Activated CD4-positive, alpha-beta memory T cell treated with anti-CD3 and anti-CD28 coated beads for 36 hours (primary cell): ENCODE results near the gene LIAS. TPM values are rescaled to one million over a fixed set of nuclear protein-coding genes. Genes with fewer than 3 reads are reported as not detected.
"Not testable (repeated sequence)": the region's sequence is repeated elsewhere in the genome, so short reads cannot be mapped to it uniquely, and the experiment has no call there.

ENCODE experiments used
- CTCF ChIA-PET: fragments of 350-600 bp; sonication (Branson Sonifier 250); formaldehyde crosslinking; loops from one replicate; lab custom pipeline; 2021; ENCODE audit warnings: antibody characterized with exemption, inconsistent platforms; lab: Charles Lee
- POLR2A ChIA-PET: fragments of 350-600 bp; sonication (Branson Sonifier 250); formaldehyde crosslinking; loops from one replicate; lab custom pipeline; 2021; ENCODE audit warnings: antibody characterized with exemption; lab: Charles Lee
- DNase-seq: peaks from one replicate; pipeline ENCODE4 v3.0.0-alpha.2; 2020
- H3K27ac Mint-ChIP-seq: one replicate; pipeline ENCODE4 v1.8.0; 2021; ENCODE audit warnings: mixed read lengths
- H3K27me3 Mint-ChIP-seq: one replicate; pipeline ENCODE4 v1.8.0; 2021; ENCODE audit warnings: mixed read lengths
- H3K36me3 Mint-ChIP-seq: one replicate; pipeline ENCODE4 v1.8.0; 2021; ENCODE audit warnings: mixed read lengths
- H3K4me1 Mint-ChIP-seq: one replicate; pipeline ENCODE4 v1.8.0; 2021; ENCODE audit warnings: low read depth, mixed read lengths
- H3K4me3 Mint-ChIP-seq: one replicate; pipeline ENCODE4 v1.8.0; 2021; ENCODE audit warnings: mild to moderate bottlenecking, mixed read lengths
- H3K9me3 Mint-ChIP-seq: one replicate; pipeline ENCODE4 v1.8.0; 2021; ENCODE audit warnings: mixed read lengths
- intact Hi-C: fragments of 100-400 bp; cut with micrococcal nuclease; formaldehyde crosslinking; loops from one replicate; pipeline ENCODE4 v1.15.1; 2023
- total RNA-seq, 2 experiments: library from RNA; stranded (reverse); gene quantifications; one replicate each; pipeline ENCODE4 v1.2.3, GENCODE V29; 2021

LIAS gene
- total RNA-seq, 2 experiments from 2014 or later = 23.2 to 23.7 TPM

- DNase-seq = no peak
- intact Hi-C loops = no loop called here
- CTCF ChIA-PET = interaction anchor here (1.2 to 1.9 kb wide), 2 partner anchors 12 to 299 kb away, joined by 3 to 5 read pairs; no protein-coding TSS in a partner anchor
- H3K4me3 Mint-ChIP-seq = no peak overlapping the region
- POLR2A ChIA-PET = no interaction called here
- H3K36me3 Mint-ChIP-seq = peaks cover 7% of the 10 kb centered on the region
- no peaks in the 10 kb centered on the region for H3K27me3 Mint-ChIP-seq
- H3K9me3 Mint-ChIP-seq = no peaks in the 10 kb centered on the region
- H3K27ac Mint-ChIP-seq = no peak overlapping the region
- no peaks in the 10 kb centered on the region for H3K4me1 Mint-ChIP-seq
Observed at GRCh38 chr4:39480902-39481695, 22.2 kb downstream of the LIAS start.

DNA sequence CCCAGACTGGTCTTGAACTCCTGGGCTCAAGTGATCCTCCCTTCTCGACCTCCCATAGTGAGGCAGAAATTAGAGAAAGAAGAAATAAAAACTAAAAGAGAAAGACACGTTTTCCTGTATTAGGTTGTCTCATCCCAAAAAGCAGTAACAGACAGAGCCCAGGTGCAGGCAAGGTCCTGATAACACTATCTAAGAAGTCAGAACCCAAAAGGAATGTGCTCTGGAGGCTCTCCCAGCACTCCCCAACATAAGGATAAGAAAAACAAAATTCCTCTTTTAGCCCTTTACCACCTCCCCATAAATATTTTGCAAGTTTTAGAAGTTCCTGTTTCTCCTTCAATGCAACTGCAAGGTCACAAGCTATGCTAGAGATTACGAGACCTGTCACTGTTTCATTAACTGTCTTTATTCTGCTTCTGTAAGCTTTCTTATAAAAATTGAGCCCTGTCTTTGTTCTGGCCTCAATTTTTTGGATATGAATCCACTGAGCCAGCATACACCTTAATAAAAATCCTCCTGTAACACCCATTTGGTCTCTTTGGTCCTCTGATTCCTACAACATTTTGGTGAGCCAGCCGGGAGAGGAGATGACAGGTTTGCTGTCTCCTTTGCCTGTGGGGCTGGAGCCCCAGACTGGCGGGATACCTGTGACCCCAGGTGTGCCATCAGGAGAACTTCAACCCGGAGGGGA, 25.9 kb downstream of the LIAS start:
- H3K9me3 Mint-ChIP-seq = no peaks in the 10 kb centered on the region
- no peak overlapping the region for H3K27ac Mint-ChIP-seq
- no peak overlapping the region for H3K4me3 Mint-ChIP-seq
- ChIA-PET POLR2A (no interaction called here), CTCF (no interaction called here)
- no peaks in the 10 kb centered on the region for H3K4me1 Mint-ChIP-seq
- intact Hi-C loops = no loop called here
- no peak for DNase-seq
- no peaks in the 10 kb centered on the region for H3K36me3 Mint-ChIP-seq
- no peaks in the 10 kb centered on the region for H3K27me3 Mint-ChIP-seq

DNA sequence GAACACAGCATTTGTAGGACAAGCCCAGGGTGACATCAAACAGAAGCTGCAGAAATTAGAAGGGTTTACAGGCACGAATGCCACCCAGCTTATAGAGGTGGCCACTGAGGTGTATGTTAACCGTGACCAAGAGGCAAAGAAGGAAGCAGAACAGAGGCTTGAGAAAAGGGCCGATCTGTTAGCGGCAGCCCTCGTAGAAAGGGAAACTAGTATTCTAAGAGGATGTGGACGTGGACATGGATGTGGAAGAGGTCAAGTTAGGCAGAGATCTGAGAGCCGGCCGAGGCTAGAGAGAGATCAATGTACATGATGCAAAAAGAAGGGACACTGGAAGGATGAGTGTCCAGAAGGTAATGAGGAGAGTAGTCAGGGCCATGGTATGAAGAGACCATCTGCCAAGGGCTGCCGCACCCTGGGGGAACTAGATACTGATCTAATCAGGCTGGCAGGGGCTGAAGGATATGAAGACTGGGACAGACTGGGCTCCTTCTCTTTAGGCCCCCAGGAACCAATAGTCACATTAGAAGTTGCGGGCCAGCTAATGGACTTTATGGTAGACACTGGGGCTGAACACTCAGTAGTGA, 27.5 kb downstream of the LIAS start:
- POLR2A ChIA-PET = no interaction called here
- Mint-ChIP-seq H3K4me1 (no peaks in the 10 kb centered on the region), H3K27me3 (no peaks in the 10 kb centered on the region), H3K27ac (no peak overlapping the region), H3K36me3 (no peaks in the 10 kb centered on the region), H3K4me3 (no peak overlapping the region), H3K9me3 (no peaks in the 10 kb centered on the region)
- intact Hi-C loops = no loop called here
- no peak for DNase-seq
- CTCF ChIA-PET = no interaction called here

GRCh38 chr4:39490322-39490721, 31.5 kb downstream of the LIAS start:
- intact Hi-C loops = no loop called here
- H3K27ac Mint-ChIP-seq = no peak overlapping the region
- POLR2A ChIA-PET = no interaction called here
- no peak for DNase-seq
- no peaks in the 10 kb centered on the region for H3K4me1 Mint-ChIP-seq
- H3K9me3 Mint-ChIP-seq = no peaks in the 10 kb centered on the region
- H3K36me3 Mint-ChIP-seq = no peaks in the 10 kb centered on the region
- H3K27me3 Mint-ChIP-seq = no peaks in the 10 kb centered on the region
- CTCF ChIA-PET = no interaction called here
- no peak overlapping the region for H3K4me3 Mint-ChIP-seq

GRCh38 chr4:39494354-39494753, 35.5 kb downstream of the LIAS start:
- H3K27ac Mint-ChIP-seq = no peak overlapping the region
- DNase-seq = no peak
- no peak overlapping the region for H3K4me3 Mint-ChIP-seq
- intact Hi-C loops = no loop called here
- H3K4me1 Mint-ChIP-seq = no peaks in the 10 kb centered on the region
- no peaks in the 10 kb centered on the region for H3K27me3 Mint-ChIP-seq
- no peaks in the 10 kb centered on the region for H3K9me3 Mint-ChIP-seq
- POLR2A ChIA-PET = no interaction called here
- CTCF ChIA-PET = no interaction called here
- peaks cover 4% of the 10 kb centered on the region for H3K36me3 Mint-ChIP-seq

DNA sequence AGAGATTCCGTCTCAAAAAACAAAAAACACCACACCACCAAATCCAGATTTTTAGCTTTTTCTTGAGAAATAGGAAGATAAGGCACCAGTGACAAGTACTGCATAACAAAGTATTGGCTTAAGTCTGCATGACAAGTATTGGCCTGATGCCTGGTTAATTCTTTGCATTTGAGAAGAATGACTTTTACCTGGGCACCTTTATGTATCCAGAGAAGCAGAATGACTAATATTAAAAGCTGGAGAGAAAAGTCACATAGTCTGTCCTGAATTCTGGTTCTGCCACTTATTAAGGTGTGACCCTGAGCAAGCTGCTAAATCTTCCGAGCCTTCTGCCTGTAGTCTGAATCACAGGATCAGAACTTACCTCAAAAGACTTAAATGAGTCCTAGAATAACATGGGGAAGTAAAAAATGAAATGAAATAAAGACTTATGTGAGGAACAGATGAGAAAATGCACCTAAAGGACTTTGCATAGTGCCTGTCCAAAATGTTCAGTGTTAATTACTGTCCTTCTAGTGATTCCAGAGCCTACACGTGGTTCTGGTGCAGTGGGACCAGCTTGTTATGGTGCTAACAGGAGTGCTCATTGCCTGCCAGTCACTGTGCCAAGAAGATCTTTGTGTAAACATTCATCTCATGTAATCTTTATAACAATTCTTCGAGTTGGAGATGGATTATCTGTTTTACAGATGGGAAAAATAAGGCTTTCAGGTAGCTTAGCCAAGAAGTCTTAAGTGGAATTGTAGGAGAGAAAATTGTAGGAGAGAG, 36.8 kb downstream of the LIAS start:
- Mint-ChIP-seq H3K4me1 (no peaks in the 10 kb centered on the region), H3K27me3 (no peaks in the 10 kb centered on the region), H3K4me3 (no peak overlapping the region), H3K36me3 (peaks cover 5% of the 10 kb centered on the region), H3K9me3 (no peaks in the 10 kb centered on the region), H3K27ac (no peak overlapping the region)
- POLR2A ChIA-PET = no interaction called here
- DNase-seq = no peak
- CTCF ChIA-PET = no interaction called here
- intact Hi-C loops = no loop called here

DNA sequence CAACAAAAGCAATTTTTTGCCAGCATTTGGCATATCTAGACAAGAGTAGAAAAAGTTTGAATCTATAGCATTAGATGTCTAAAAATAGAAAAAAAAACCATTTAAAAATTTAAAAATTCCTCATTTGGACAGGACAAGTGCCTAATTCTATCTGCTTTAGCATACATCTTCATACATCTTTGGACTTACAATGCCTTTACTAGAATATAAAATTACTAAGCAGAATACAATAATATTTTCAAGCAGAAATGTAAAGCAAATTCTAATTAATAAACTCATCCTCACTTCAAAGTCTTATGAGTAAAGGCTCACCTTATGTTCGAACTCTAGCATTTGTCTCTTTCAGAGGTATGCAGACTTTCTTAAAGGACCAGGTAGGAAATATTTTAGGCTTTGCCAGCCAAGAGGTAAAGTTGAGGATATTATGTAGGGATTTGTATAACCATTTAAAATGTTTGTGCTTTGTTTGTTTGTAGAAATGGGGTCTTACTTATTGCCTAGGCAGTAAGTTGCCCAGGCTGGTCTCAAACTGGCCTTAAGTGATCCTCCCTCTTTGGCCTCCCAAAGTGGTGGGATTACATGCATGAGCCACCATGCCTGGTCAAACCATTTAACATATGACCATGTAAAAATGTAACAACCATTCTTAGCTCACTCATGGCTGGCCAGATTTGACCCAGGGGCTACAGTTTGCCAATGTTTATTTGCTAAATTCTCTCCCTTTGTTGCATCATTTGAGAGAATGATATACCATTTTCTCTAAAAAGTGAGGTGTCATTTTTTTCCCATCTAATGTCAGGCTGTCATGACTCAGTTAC, 39.3 kb downstream of the LIAS start:
- H3K4me1 Mint-ChIP-seq = no peaks in the 10 kb centered on the region
- DNase-seq = no peak
- POLR2A ChIA-PET = interaction anchor here (0.6 kb wide), 1 partner anchor 255 kb away, joined by 3 read pairs; no protein-coding TSS in a partner anchor
- no peak overlapping the region for H3K4me3 Mint-ChIP-seq
- intact Hi-C loops = no loop called here
- peaks cover 11% of the 10 kb centered on the region for H3K36me3 Mint-ChIP-seq
- H3K27ac Mint-ChIP-seq = no peak overlapping the region
- CTCF ChIA-PET = no interaction called here
- H3K9me3 Mint-ChIP-seq = no peaks in the 10 kb centered on the region
- H3K27me3 Mint-ChIP-seq = no peaks in the 10 kb centered on the region

DNA sequence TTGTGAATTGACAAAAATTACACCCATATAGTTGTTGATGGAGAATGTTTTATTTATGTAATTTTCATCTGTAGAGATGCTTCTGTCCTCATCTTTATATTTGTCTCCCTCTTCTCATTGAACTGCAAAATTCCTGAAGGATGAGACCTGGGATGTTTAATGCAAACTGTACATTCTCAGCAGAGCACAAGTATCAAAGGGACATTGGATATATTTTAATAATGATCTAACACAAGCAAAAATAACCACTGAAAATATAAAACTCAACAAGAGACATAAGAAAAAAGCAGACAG, 39.8 kb downstream of the LIAS start:
- Mint-ChIP-seq H3K4me3 (no peak overlapping the region), H3K27ac (no peak overlapping the region), H3K4me1 (no peaks in the 10 kb centered on the region), H3K9me3 (no peaks in the 10 kb centered on the region), H3K36me3 (peaks cover 16% of the 10 kb centered on the region), H3K27me3 (no peaks in the 10 kb centered on the region)
- POLR2A ChIA-PET = interaction anchor here (0.6 kb wide), 1 partner anchor 255 kb away, joined by 3 read pairs; no protein-coding TSS in a partner anchor
- CTCF ChIA-PET = no interaction called here
- no peak for DNase-seq
- intact Hi-C loops = no loop called here

DNA sequence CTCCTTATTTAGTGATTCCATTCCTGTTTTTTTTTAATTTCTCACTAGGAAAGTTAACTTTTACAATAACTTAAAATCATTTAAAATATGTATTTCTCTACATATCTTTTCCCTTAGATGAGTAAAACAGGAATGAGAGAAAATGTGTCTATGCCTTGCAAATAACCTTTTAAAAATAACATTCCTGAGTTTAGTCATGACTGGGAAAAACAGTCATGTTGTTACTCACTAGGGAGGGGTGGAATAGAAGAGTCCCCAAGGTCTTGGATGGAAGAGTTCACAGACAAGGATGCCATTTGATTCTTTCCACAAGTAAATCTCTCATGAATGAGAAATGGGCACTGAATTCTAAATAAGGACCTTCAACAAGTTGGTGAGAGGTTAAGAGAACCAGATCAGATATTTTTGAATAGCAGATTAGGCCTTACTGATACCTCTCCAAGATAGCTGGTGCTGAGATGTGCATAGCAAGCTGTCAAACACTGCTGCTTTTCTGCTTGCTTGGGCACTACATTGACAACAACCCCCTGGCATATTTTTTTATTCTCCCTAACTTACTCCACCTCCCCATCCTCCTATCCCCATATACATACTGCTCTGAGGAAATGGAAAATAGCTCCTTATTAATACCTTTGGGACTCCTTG, 43.3 kb downstream of the LIAS start:
- ChIA-PET CTCF (no interaction called here), POLR2A (no interaction called here)
- intact Hi-C loops = no loop called here
- H3K27ac Mint-ChIP-seq = no peak overlapping the region
- no peaks in the 10 kb centered on the region for H3K27me3 Mint-ChIP-seq
- H3K9me3 Mint-ChIP-seq = no peaks in the 10 kb centered on the region
- H3K36me3 Mint-ChIP-seq = peaks cover 26% of the 10 kb centered on the region
- DNase-seq = no peak
- no peak overlapping the region for H3K4me3 Mint-ChIP-seq
- H3K4me1 Mint-ChIP-seq = no peaks in the 10 kb centered on the region

- DNase-seq, intact Hi-C loops, H3K4me1 Mint-ChIP-seq, CTCF ChIA-PET, H3K27ac Mint-ChIP-seq, H3K4me3 Mint-ChIP-seq, H3K27me3 Mint-ChIP-seq, POLR2A ChIA-PET, H3K9me3 Mint-ChIP-seq: not testable (repeated sequence)
- H3K36me3 Mint-ChIP-seq = peaks cover 26% of the 10 kb centered on the region
Observed at GRCh38 chr4:39502664-39503035, 43.8 kb downstream of the LIAS start.

GRCh38 chr4:39504538-39504937, 45.7 kb downstream of the LIAS start:
- H3K27ac Mint-ChIP-seq = no peak overlapping the region
- no peaks in the 10 kb centered on the region for H3K27me3 Mint-ChIP-seq
- no peak overlapping the region for H3K4me3 Mint-ChIP-seq
- ChIA-PET CTCF (interaction anchor here (1.2 kb wide), 1 partner anchor 34 kb away, joined by 3 read pairs; no protein-coding TSS in a partner anchor), POLR2A (no interaction called here)
- intact Hi-C loops = no loop called here
- no peaks in the 10 kb centered on the region for H3K4me1 Mint-ChIP-seq
- no peak for DNase-seq
- no peaks in the 10 kb centered on the region for H3K9me3 Mint-ChIP-seq
- H3K36me3 Mint-ChIP-seq = peaks cover 29% of the 10 kb centered on the region
